Thoracic aorta (tissue), 2 donors: ENCODE data around the gene CHST8. TPM values are rescaled to one million over a fixed set of nuclear protein-coding genes. Genes with fewer than 3 reads are reported as not detected.
A peak's percentile ranks its signal among the peaks of the same experiment; 100 is the strongest.

Source experiments
- ATAC-seq: fragments of 150-250 bp; one replicate; pipeline ENCODE4 v1.8.0; 2017; ENCODE audit warnings: low read depth; ENCODE audit not compliant: insufficient number of reproducible peaks, low FRiP score
- DNase-seq: peaks from one replicate; pipeline ENCODE4 v3.0.0-alpha.2; 2020; ENCODE audit warnings: low spot score
- H3K27ac ChIP-seq, 2 donors: fragments of 200-600 bp; sonication (generic); 1 replicate in 1 of 2; 2 replicates in 1 of 2; pipeline ENCODE4 v1.5.1; 2016; ENCODE audit warnings: mild to moderate bottlenecking in 2 of 2, moderate library complexity in 2 of 2
- H3K27me3 ChIP-seq: fragments of 200-600 bp; sonication (generic); replicated peaks from 2 replicates; pipeline ENCODE4 v1.6.0; 2016; ENCODE audit warnings: mild to moderate bottlenecking; ENCODE audit not compliant: insufficient read depth
- H3K36me3 ChIP-seq: fragments of 200-600 bp; sonication (generic); one replicate; pipeline ENCODE4 v1.5.1; 2016
- H3K4me1 ChIP-seq, 2 donors: fragments of 200-600 bp; sonication (generic); 1 replicate in 1 of 2; 2 replicates in 1 of 2; pipeline versions ENCODE4 v1.5.1 to v1.6.0; 2016; ENCODE audit warnings: low read depth in 2 of 2, mild to moderate bottlenecking in 1 of 2; ENCODE audit not compliant: control insufficient read depth in 1 of 2
- H3K4me3 ChIP-seq: fragments of 200-600 bp; sonication (generic); 2 replicates; pipeline ENCODE4 v1.5.1; 2016; ENCODE audit warnings: mild to moderate bottlenecking
- H3K9me3 ChIP-seq: fragments of 200-600 bp; sonication (generic); 2 replicates; pipeline ENCODE4 v1.5.1; 2016
- total RNA-seq, 2 donors: library from RNA; depleted of rRNA; stranded (reverse); fragments of >200 nt; gene quantifications; one replicate each; pipeline versions ENCODE4 v1.1.0 to v1.2.3, GENCODE V29; 2016
- TF ChIP-seq, protein P1 (sequence below): fragments of 200-600 bp; sonication (generic); IDR thresholded peaks from one replicate; pipeline ENCODE4 v1.5.1; 2019; ENCODE audit warnings: antibody characterized with exemption

The CHST8 gene
- total RNA-seq, 2 donors from 2014 or later, result 0.28 TPM; not detected in 1

DNA sequence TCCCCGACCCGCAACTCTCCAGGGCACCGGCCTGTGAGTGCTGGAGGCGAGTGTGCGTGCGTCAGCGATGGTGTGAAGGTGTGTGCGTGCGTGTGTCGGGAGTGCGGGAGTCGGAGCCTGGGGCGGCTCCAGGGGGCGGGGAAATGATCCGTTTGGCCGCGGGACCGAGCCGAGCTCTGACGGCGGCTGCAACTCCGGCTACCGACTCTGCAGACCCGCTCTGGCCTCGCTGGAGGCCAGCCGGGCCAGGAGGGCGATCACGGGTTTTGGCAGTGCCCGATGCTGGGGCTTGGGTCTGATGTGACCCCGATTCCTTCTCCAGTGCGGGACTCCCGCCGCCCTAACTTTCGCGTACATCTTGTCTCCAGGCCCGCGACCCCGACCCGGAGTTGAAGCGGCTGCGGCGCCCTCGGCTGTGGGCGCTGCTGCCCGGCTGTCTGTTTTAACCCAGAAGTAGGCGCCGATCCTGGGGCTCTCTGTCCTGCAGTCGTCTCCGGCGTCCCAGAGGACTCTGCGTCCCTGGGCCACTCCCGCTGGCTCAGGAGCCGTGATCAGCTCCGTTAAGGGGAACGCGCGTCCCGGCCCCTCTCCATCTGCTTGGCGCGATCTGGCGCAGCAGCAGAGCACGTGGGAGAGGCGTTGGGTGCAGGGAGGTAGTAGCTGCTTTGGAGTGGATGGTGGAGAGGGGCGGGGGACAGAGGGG is 1.2 kb downstream of the CHST8 start:
- no peaks in the 10 kb centered on the region for H3K27me3 ChIP-seq
- no peaks in the 10 kb centered on the region for H3K36me3 ChIP-seq
- DNase-seq (no peak), ATAC-seq (no peak)
- H3K9me3 ChIP-seq, result no peaks in the 10 kb centered on the region
- no peak overlapping the region for H3K27ac ChIP-seq
- peak overlapping the region; percentile 56 for H3K4me3 ChIP-seq
- TF ChIP-seq, protein P1, sequence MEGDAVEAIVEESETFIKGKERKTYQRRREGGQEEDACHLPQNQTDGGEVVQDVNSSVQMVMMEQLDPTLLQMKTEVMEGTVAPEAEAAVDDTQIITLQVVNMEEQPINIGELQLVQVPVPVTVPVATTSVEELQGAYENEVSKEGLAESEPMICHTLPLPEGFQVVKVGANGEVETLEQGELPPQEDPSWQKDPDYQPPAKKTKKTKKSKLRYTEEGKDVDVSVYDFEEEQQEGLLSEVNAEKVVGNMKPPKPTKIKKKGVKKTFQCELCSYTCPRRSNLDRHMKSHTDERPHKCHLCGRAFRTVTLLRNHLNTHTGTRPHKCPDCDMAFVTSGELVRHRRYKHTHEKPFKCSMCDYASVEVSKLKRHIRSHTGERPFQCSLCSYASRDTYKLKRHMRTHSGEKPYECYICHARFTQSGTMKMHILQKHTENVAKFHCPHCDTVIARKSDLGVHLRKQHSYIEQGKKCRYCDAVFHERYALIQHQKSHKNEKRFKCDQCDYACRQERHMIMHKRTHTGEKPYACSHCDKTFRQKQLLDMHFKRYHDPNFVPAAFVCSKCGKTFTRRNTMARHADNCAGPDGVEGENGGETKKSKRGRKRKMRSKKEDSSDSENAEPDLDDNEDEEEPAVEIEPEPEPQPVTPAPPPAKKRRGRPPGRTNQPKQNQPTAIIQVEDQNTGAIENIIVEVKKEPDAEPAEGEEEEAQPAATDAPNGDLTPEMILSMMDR, result no peak
- peaks cover 0 to 12% of the 10 kb centered on the region in 2 donors for H3K4me1 ChIP-seq

DNA sequence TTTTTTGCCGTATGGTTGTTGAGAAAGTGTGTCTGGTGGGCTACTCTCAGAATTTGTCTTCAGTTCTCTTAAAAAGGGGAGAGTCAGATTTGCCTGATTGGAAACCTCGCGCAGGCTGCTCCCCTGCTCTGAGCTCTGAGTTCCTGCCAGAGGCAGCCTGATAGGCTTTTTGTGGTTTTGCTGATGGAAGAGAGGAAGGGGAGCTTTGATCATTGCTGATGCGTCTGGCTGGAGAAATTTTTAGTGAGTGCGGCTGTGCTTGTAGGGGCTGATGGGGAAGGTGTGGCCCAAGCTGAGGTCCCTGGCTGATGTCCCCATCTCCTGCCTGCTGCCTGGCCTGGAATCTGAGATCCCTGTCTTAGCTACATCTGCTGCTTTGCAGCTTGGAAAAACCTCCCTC is 2.8 kb downstream of the CHST8 start:
- Histone ChIP-seq H3K4me3 (no peak overlapping the region), H3K27me3 (no peaks in the 10 kb centered on the region), H3K4me1 (peaks cover 0 to 12% of the 10 kb centered on the region in 2 donors), H3K27ac (no peak overlapping the region), H3K36me3 (no peaks in the 10 kb centered on the region), H3K9me3 (no peaks in the 10 kb centered on the region)
- DNase-seq (no peak), ATAC-seq (no peak)
- TF ChIP-seq, protein P1, result no peak

DNA sequence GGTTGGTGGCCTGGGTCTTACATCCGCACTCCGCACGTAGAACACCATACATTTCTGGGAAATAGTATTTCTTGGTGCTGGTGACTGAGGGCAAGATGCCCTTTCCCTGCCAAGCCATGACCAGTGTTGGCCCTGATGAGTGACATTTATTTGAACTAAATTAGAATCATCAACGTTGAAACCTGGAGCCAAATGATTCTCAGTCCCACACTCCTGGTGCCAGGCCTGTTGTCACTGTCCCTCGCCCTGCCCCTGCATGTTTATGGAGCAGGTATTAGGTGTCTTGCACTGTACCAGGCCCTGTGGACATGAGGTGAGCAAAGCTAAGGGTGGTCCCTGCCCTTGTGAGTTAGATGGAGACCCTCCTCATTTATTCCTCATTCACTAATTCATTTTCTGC is 5.8 kb downstream of the CHST8 start:
- H3K27me3 ChIP-seq, result no peaks in the 10 kb centered on the region
- H3K36me3 ChIP-seq, result no peaks in the 10 kb centered on the region
- DNase-seq, result no peak
- no peak overlapping the region for H3K27ac ChIP-seq
- H3K9me3 ChIP-seq, result no peaks in the 10 kb centered on the region
- H3K4me1 ChIP-seq, result peaks cover 0 to 4% of the 10 kb centered on the region in 2 donors
- no peak for ATAC-seq
- no peak overlapping the region for H3K4me3 ChIP-seq
- TF ChIP-seq, protein P1, result no peak

DNA sequence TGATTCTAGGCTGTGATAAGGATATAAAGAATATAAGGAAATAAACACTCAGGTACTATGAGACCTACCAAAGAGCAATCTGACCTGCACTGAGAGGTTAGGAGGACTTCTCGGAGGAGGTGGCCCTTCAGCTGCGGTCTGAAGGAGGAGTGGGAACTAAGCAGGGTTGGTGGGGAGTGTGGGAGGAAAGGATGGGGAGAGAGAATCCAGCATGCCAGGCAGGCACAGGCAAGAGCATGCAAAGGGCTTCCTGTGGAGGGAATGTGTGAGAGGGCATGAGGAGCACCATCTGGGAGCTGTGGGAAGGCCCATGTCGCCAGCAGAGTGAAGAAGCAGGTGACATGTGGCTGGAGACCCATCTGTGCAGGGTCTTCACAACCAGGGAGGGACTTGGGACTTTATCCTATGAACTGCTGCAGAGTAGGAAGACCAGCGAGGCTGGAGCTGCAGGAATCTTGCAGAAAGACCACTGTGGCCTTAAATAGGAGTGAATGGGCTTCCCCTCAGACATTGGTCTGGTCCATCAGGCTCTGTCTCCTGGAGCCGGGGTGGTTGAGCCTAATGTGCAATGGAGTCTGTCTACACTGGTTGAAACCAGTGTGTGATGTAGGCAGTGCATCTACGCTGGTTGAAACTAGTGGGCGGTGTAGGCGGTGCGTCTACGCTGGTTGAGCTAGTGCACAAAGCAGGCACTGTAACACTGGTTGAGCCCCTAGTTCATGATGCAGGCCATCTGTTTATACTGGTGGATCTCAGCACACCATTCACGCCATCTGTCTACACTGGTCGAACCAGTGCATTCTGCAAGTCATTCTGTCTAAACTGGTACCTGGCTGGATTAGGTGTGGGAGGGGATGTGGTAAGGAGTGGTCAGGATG is 6.4 kb downstream of the CHST8 start:
- no peaks in the 10 kb centered on the region for H3K36me3 ChIP-seq
- no peaks in the 10 kb centered on the region for H3K9me3 ChIP-seq
- no peak overlapping the region for H3K27ac ChIP-seq
- no peak for ATAC-seq
- no peaks in the 10 kb centered on the region for H3K27me3 ChIP-seq
- no peak for DNase-seq
- no peaks in the 10 kb centered on the region for H3K4me1 ChIP-seq
- no peak overlapping the region for H3K4me3 ChIP-seq
- TF ChIP-seq, protein P1, result no peak
